AG08395 (cell line): ENCODE results near the gene ZNF284.

Experiments used
- DNase-seq: peaks from one replicate; pipeline ENCODE4 v3.0.0; 2012; ENCODE audit warnings: mixed read lengths, low spot score

The ZNF284 gene

DNA sequence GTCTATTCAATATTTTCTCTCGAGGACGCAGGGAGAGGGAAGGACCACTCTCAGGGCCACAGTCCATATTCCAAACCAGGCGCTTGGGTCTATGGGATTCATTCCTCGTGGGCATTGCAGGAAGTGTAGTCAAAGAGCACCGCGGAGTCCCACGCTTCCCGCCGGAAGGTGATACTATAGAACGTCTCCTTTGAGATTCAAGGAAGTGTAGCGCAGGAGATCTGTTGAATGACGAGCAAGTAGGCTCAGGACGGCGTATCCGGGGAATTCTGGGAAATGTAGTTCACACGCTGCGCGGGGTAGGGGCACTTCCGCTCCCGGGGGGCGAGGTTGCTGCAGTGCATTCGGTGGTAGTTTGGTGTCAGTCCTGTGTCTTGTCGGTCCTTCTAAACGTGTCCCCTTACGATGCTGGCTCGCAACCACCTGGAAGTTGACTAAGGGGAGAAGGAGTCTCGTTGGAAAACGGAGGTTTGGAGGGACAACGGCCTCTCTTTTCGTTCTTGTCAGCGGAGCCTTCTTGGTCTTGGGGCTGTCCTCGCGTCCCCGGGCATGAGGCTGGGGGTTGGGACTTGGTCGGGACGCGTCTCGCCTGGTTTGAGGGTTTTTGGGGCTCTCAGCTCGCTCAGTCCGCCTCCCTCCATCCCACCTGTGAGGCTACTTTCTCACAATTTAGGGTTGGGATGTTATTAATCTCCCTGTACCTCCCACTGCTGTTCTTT is at the start of gene ZNF284:
Gene ZNF284 (plus strand): TSS at position 336 of the 719 bp plus-strand sequence. CDS start 4,231 bp downstream, outside the sequence.
- peak; percentile 91 for DNase-seq

GRCh38 chr19:44024900-44025216 is 47.1 kb upstream of the ZNF284 start:
- DNase-seq = no peak

- peak; percentile 90 for DNase-seq
These were observed 46.6 kb upstream of the ZNF284 start, which contains the start of gene ZNF222 for GRCh38 chr19:44025217-44025936. ZNF222 (plus strand) TSS chr19:44025379; CDS start chr19:44025437, 58 bp downstream.

DNA sequence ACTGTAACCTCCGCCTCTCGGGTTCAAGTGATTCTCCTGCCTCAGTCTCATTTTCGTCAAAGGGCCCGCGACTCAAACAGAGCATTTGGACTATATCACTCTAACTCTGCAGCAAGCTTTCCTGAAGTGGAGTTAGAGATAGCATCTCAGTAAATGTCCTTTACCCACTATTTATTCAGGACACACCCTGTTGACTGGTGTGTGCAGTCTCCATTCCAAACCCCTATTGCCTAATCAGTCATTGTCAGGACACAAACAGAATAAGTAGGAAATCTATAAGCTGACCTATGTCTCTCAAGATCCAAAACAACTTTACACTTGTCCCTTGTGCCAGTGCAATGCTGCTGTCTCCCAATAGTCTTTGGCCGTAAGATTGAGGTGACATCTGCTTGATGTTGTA is 45.3 kb upstream of the ZNF284 start:
- no peak for DNase-seq

DNA sequence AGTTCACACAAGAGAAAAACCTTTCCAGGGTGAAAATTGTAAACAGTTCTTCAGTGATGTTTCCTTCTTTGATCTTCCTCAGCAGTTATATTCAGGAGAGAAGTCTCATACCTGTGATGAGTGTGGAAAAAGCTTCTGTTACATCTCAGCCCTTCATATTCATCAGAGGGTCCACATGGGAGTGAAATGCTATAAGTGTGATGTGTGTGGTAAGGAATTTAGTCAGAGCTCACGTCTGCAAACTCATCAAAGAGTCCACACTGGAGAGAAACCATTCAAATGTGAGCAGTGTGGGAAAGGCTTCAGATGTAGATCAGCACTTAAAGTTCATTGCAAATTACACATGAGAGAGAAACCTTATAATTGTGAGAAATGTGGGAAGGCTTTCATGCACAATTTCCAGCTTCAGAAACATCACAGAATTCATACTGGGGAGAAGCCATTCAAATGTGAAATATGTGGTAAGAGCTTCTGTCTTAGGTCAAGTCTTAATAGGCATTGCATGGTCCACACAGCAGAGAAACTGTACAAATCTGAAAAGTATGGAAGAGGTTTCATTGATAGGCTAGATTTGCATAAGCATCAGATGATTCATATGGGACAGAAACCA is 39.9 kb upstream of the ZNF284 start:
- DNase-seq = no peak

GRCh38 chr19:44042147-44042546 is 29.8 kb upstream of the ZNF284 start:
- no peak for DNase-seq

DNA sequence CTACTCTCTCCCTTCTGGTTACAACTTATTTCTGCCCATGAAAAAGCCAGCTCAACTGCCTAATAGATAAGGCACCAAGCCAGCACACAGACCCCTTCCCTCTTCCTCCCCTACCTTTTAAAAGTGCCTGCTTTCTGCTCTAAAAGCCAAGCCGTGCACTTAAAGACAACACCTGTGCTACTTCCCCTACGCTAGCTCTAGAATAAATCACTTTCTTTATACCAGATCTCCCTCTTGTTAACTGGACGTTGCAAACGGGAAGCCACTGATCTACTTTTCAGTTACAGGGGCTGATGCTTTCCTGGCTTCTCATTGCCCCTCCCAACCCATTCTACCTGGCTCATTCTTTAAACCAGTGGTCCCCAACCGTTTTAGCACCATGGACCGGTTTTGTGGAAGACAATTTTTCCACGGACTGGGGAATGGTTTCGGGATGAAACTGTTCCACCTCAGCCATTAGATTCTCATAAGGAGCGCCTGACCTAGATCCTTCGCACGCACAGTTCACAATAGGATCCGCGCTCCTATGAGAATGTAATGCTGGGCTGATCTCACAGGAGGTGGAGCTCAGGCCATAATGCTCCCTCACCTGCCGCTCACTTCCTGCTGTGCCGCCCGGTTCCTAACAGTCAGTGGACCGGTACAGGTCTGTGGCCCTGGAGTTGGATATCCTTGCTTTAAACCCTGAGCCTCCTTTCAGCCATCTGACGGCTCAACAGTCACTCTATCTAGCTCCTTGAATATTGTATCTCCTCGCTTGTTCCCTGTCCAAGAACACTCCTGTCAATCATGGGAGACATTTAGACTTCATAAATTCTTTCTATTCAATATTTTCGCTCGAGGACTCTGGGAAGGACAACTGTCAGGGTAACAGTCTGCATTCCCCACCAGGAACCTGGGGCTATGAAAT is 21.0 kb upstream of the ZNF284 start:
- no peak for DNase-seq

GRCh38 chr19:44051650-44052402 is 20.1 kb upstream of the ZNF284 start, which contains the start of gene ZNF223:
ZNF223 (plus strand) TSS chr19:44052036; CDS start chr19:44055177, 3,141 bp downstream.
- peak; percentile 99 for DNase-seq

GRCh38 chr19:44055870-44056269 is 16.1 kb upstream of the ZNF284 start:
- DNase-seq = no peak

- DNase-seq = no peak
These were observed 12.7 kb upstream of the ZNF284 start for GRCh38 chr19:44059229-44059628.

GRCh38 chr19:44061038-44061437 is 10.9 kb upstream of the ZNF284 start:
- no peak for DNase-seq

DNA sequence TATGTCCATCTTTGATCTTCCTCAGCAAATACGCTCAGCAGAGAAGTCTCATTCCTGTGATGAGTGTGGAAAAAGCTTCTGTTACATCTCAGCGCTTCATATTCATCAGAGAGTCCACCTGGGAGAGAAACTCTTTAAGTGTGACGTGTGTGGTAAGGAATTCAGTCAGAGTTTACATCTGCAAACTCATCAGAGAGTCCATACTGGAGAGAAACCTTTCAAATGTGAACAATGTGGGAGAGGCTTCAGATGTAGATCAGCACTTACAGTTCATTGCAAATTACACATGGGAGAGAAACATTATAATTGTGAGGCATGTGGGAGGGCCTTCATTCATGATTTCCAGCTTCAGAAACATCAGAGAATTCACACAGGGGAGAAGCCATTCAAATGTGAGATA is 5.7 kb upstream of the ZNF284 start:
- DNase-seq = no peak

- no peak for DNase-seq
These were observed 2.5 kb upstream of the ZNF284 start for GRCh38 chr19:44069415-44069814.

- DNase-seq = peak; percentile 31
These were observed 813 bp downstream of the ZNF284 start for GRCh38 chr19:44072543-44073401.

- DNase-seq = no peak
These were observed 4.4 kb downstream of the ZNF284 start for GRCh38 chr19:44076325-44076724.

GRCh38 chr19:44092108-44092507 is 20.1 kb downstream of the ZNF284 start:
- DNase-seq = no peak

GRCh38 chr19:44093931-44094765 is 22.2 kb downstream of the ZNF284 start, which contains the start of gene ZNF224:
ZNF224 (plus strand) TSS chr19:44094361; CDS start chr19:44097874, 3,513 bp downstream.
- DNase-seq = peak; percentile 94

GRCh38 chr19:44107751-44108150 is 35.8 kb downstream of the ZNF284 start:
- DNase-seq = no peak

GRCh38 chr19:44109458-44109857 is 37.5 kb downstream of the ZNF284 start:
- DNase-seq = no peak
